ENCODE measurements around the gene GNG12. TPM values are rescaled to one million over a fixed set of nuclear protein-coding genes. Genes with fewer than 3 reads are reported as not detected.

The GNG12 gene
- total RNA-seq, 4 donors from 2014 or later, result 69.1 to 161 (median 97.7) TPM

- no peak for TF ChIP-seq CTCF (IDR thresholded peaks at IDR 0.05; ENCODE audit: low read depth)
Measured at GRCh38 chr1:67843746-67844145, 10.5 kb upstream of the GNG12 start.

- TF ChIP-seq CTCF (IDR thresholded peaks at IDR 0.05; ENCODE audit: low read depth), result no peak
Measured at GRCh38 chr1:67843331-67843730, 10.1 kb upstream of the GNG12 start.

GRCh38 chr1:67840449-67840848 is 7.2 kb upstream of the GNG12 start:
- no peak for TF ChIP-seq CTCF (IDR thresholded peaks at IDR 0.05; ENCODE audit: low read depth)

- no peak for TF ChIP-seq CTCF (IDR thresholded peaks at IDR 0.05; ENCODE audit: low read depth)
Measured at GRCh38 chr1:67839826-67840225, 6.6 kb upstream of the GNG12 start.

- no peak for TF ChIP-seq CTCF (IDR thresholded peaks at IDR 0.05; ENCODE audit: low read depth)
Measured at GRCh38 chr1:67838180-67838910, 5.1 kb upstream of the GNG12 start.

GRCh38 chr1:67836769-67837168 is 3.5 kb upstream of the GNG12 start:
- no peak for TF ChIP-seq CTCF (IDR thresholded peaks at IDR 0.05; ENCODE audit: low read depth)

GRCh38 chr1:67835663-67836452 is 2.6 kb upstream of the GNG12 start:
- no peak for TF ChIP-seq CTCF (IDR thresholded peaks at IDR 0.05; ENCODE audit: low read depth)

Measured in subcutaneous adipose tissue (tissue), 4 donors.